RPMI8226 (cell line): Measurements from ENCODE around the gene KCNK4.
A peak's percentile ranks its signal among the peaks of the same experiment; 100 is the strongest.
"Not testable (repeated sequence)": the region's sequence is repeated elsewhere in the genome, so short reads cannot be mapped to it uniquely, and the experiment has no call there.

Experiments
- DNase-seq: peaks from one replicate; pipeline ENCODE4 v3.0.0-alpha.2; 2015

Gene KCNK4

GRCh38 chr11:64292460-64293254 lies 1.6 kb downstream of the KCNK4 start:
- no peak for DNase-seq

DNA sequence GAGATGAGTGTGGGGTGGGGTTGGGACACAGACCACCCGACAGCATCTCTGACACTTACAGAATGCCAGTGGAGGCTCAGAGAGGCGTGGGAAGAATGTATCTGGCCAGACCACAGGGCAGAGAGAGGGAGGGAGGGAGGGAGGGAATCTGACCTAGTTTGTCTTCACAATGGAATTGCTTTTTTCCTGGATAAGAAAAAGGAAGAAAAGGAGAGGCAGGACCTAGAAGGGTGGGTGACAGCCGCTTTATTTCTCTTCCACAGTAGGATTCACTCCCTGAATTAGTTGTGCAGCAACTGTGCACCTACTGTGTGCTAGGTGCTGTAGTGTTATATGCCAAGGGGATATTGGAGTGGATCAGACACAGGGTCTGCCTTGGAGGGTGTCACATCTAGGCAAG lies 3.7 kb downstream of the KCNK4 start:
- DNase-seq, result no peak

DNA sequence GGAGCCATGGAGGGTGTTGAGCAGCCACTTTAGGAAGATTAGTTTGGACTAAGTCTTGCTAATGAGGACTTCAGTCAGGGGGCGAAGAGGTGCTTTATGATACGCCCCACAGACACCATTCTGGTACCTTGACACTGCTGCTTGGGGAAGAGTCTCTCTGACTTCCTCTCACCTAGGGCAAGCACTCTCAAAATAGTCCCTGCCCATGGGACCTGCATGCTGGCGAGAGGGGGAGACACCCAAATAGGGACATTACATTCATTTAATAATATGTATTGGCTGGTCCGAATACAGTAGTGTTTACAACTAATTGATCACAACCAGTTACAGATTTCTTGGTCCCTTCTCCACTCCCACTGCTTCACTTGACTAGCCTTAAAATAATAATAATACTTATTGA lies 4.7 kb downstream of the KCNK4 start:
- no peak for DNase-seq

DNA sequence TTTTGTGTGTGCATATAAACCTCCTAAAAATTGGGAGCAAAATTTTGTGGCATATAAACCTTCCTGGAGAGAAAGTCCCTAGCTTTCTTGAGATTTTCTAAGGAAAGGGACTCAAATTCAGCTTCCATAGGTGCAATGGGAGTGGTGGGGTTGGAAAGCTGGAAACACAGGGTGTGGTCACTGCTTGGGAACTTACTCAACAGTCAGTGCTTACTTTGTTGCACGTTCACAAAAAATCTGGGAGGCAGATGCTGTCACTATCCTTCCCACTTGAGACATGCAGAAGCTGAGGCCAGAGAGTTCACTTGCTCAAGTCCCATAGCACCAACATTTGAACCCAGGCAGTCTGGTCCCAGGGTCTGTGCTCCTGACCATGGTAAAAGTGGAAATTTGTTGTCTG lies 5.1 kb downstream of the KCNK4 start:
- no peak for DNase-seq

GRCh38 chr11:64296830-64297698 lies 6.0 kb downstream of the KCNK4 start:
- DNase-seq, result no peak

- peak; percentile 84 for DNase-seq
Observed at GRCh38 chr11:64297699-64298358, 6.7 kb downstream of the KCNK4 start.

- DNase-seq, result peak; percentile 61
Observed at GRCh38 chr11:64298966-64299846, 8.1 kb downstream of the KCNK4 start.

DNA sequence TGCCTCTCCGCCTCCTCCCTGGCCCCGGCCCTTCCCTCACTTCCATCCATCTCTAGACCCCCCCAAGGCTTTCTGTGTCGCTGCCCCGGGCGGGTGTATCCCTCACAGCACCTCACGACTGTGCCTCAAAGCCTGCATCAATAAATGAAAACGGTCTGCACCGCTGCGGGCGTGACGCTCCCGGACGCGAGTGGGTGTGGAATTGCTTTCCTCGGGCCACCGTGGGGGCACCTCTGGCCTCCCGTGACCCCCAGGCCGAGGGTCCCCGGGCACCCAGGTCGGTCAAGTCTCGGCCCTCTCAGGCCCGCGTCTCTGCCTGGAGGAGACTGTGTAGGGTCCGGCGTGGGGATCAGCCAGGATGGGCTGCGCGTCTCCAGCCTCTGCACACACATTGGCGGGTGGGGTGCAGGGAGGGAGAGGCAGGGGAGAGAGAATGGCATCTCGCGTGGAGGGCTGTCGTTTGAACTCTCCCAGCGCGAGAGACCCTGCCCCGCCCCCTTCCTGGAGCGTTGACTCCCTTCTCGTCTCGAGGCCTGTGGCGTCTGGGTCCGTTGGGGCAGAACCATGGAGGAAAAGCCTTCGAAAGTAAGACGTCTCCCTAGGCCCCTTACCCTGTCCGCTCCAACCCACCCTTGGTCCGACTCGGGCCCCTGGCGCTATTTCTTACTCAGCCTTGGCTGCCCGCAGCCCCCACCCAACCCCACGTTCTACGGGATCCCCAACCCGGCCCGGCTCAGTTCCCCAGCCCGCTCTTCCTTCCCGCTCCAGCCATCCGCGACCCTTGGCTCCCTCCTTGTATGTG lies 8.9 kb downstream of the KCNK4 start, which contains the start of gene CATSPERZ:
CATSPERZ (plus strand) TSS at position 512 of the 802 bp plus-strand sequence; CDS start at position 565, 53 bp downstream.
- DNase-seq, result no peak

DNA sequence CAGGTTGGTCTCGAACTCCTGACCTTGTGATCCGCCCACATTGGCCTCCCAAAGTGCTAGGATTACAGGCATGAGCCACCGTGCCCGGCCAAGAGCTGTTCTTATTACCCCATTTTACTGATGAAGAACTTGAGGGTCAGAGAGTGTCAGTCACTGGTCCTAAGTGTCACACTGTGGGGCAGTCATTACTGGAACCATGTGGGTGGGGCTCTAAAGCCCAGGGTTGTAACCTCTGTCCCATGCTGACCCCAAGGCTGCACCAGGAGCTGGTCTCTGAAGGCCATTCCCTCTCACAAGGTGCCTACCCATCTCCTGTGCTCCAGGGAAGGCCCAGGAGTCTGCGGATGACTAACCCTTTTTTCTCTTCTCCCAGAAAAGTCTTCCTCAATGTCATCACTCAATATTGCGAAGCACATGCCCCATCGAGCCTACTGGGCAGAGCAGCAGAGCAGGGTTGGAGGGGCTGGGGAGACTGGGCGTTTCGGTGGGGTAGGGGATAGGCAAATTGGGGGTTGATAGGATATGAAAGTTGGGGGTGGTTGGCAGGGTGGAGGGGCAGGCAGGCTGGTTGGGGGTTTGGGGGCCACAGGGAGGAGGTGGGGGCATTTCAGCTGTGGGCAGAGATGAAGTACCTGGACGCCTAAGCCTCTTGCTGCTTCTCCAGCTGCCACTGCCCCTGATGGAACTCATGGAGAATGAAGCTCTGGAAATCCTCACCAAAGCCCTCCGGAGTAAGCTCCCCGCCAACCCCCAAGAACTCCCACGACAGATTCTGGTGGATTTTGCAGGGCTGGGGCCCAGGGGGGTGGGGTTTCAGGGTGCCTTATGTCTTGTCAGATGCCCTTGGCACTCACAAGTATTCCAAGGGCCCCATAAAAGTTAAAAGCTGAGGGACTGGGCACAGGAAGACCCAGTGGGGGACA lies 12.3 kb downstream of the KCNK4 start:
- no peak for DNase-seq

- DNase-seq, result no peak
Observed at GRCh38 chr11:64304032-64304315, 12.9 kb downstream of the KCNK4 start.

GRCh38 chr11:64304316-64305072 lies 13.4 kb downstream of the KCNK4 start:
- DNase-seq, result peak; percentile 98

DNA sequence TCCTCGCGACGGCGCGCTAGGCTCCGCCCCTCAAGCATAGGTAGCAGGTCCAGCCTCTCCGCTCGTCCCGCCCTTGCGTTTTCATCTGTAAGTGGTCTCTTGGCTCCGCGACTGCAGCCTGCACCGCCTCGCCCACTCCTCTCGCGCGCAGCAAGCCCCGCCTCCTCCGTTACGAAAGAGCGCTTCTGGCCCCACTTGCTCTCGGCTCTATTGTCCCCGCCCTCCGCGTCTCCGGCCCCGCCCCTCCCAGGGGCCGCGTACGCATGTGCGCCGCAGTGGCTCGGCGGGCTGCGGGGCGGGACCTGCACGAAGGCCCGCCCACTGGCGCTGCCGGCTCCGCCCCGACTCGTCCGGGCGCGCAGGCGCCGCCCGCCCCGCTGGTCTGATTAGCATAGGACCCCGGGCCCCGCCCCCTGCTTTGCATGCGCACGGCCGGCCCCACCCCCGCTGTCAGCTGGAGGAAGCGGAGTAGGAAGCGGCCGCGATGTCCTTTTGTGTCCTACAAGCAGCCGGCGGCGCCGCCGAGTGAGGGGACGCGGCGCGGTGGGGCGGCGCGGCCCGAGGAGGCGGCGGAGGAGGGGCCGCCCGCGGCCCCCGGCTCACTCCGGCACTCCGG lies 14.1 kb downstream of the KCNK4 start, which contains the start of gene ESRRA:
ESRRA (plus strand) TSS at position 450 of the 616 bp plus-strand sequence. CDS start 1,656 bp downstream, outside the sequence.
- peak; percentile 100 for DNase-seq

DNA sequence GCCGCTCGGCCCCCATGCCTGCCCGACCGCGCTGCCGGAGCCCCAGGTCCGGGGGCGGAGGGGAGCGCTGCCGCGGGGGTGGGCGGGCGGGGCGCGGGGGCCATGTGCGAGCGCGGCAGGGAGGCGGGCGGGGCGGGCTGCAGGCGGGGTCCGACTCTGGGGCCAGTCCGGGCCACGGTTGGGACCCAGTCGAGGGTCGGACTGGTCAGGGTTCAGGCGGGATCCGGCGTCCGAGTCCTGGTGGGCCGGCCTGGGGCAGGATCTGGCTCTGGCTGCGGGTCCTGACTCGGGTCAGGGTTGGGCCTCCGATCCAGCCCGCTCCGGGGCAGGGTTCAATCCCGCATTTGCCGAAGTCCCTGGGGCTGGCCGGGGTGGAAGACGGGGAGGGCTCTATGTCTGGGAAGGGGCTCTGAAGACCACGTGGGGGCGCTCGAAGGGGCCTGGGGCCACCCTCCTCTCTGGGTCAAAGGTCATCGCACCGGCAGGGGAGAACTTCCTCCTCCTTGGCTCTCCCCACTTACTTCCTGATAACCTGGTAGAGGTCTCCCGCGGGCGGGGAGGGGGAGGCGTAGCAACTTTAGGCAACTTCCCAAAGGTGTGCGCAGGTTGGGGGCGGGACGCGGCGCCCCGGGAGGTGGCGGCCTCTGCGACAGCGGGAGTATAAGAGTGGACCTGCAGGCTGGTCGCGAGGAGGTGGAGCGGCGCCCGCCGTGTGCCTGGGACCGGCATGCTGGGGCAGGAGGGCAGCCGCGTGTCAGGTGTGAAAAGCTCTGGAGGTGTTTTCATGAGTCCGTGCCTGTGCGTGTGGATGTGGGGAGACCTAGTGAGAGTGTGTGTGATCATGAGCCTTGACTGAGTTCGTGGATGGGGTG lies 14.8 kb downstream of the KCNK4 start:
- DNase-seq, result peak; percentile 95

GRCh38 chr11:64306563-64306875 lies 15.4 kb downstream of the KCNK4 start:
- no peak for DNase-seq

DNA sequence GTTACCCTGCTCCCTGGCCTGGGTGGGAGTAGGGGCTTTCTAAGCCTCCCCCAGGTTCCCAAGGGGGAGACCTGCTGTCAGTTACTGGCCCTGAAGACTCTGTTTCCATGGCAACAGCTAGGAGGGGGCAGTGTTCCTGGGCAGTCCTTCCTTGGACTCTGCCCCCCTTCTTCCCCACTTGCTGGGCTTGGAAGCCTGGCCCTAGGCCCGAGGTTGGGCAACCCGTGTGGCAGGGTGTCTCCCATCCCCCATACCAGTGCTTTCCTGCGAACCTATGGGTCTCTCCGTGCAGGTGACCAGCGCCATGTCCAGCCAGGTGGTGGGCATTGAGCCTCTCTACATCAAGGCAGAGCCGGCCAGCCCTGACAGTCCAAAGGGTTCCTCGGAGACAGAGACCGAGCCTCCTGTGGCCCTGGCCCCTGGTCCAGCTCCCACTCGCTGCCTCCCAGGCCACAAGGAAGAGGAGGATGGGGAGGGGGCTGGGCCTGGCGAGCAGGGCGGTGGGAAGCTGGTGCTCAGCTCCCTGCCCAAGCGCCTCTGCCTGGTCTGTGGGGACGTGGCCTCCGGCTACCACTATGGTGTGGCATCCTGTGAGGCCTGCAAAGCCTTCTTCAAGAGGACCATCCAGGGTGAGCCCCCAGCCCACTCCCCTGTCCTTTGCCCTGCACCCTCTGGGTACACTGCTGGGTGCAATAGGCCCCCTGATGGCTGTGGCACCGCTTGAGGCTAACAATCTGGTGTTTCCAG lies 15.9 kb downstream of the KCNK4 start:
- DNase-seq, result no peak

DNA sequence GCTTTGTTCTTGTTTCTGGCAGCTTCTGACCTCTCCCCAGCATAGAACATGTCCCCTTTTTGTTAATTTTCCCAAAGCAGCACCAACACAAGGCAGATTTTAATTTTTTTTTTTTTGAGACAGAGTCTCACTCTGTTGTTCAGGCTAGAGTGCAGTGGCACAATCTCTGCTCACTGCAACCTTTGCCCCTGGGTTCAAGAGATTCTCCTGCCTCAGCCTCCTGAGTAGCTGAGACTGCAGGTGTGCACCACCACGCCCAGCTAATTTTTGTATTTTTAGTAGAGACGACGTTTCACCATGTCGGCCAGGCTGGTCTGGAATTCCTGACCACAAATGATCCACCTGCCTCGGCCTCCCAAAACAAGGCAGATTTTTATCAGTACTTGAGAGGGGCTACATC lies 16.7 kb downstream of the KCNK4 start:
- DNase-seq, result not testable (repeated sequence)

DNA sequence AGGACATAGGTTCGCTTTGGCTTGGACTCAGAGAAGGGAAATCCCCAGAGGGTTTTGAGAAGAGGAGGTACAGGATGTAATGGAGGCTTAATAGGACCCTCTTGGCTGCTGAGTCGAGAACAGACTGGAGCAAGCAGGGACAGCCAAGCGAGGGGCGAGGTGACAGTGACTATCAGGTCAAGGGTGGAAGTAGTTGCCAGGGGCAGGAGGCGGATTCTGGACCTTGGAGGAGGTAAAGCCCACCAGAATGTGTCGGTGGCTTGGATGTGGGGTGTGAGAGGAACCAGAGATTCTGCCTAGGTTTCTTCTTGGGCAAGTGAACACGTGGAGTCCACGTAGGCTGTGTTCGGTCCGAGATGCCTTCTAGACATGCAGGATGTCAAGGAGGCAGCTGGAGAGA lies 21.8 kb downstream of the KCNK4 start:
- DNase-seq, result no peak
